Measurements from ENCODE around the gene KCNH8.
"Not testable (repeated sequence)": the region's sequence is repeated elsewhere in the genome, so short reads cannot be mapped to it uniquely, and the experiment has no call there.

KCNH8 gene

DNA sequence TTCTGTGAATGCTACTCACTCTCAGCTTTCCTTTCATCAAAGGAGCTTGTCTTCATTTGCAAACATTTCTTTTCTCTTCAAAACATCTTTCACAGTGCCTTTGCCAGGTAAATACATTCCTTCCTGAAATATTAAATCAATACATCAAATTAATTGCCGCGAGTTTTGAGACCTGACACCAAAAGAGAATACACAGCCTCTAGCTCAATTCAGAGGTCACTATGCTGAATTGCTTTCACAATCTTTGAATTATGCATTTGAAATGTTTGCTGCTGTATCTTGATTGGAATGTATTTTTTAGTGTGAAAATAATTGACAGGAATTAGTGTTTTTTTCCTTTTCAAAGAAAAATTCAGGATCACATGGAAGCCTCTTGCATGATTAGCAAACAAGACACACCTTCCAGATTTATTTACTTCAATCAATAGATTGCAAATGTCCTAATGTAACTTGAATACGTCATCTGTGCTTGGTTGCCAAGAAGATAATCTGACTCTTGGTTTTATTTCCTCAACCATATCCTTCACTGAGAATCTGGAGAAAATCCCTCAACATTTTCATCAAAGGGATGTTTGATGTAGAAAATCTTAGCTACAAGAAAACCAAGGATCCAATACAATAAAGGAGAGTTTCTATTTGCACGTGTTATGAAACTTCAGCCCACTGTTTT lies 83.6 kb downstream of the KCNH8 start:
- no peak overlapping the region for H3K4me3 ChIP-seq (ENCODE audit: low read depth, low read length)
- TF ChIP-seq, protein P1, sequence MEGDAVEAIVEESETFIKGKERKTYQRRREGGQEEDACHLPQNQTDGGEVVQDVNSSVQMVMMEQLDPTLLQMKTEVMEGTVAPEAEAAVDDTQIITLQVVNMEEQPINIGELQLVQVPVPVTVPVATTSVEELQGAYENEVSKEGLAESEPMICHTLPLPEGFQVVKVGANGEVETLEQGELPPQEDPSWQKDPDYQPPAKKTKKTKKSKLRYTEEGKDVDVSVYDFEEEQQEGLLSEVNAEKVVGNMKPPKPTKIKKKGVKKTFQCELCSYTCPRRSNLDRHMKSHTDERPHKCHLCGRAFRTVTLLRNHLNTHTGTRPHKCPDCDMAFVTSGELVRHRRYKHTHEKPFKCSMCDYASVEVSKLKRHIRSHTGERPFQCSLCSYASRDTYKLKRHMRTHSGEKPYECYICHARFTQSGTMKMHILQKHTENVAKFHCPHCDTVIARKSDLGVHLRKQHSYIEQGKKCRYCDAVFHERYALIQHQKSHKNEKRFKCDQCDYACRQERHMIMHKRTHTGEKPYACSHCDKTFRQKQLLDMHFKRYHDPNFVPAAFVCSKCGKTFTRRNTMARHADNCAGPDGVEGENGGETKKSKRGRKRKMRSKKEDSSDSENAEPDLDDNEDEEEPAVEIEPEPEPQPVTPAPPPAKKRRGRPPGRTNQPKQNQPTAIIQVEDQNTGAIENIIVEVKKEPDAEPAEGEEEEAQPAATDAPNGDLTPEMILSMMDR (IDR thresholded peaks at IDR 0.05; ENCODE audit: low read depth, low read length), result no peak
- no peak for TF ChIP-seq POLR2A (IDR thresholded peaks at IDR 0.05; ENCODE audit: extremely low read depth, insufficient read length)
- TF ChIP-seq, protein P2, sequence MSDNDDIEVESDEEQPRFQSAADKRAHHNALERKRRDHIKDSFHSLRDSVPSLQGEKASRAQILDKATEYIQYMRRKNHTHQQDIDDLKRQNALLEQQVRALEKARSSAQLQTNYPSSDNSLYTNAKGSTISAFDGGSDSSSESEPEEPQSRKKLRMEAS (IDR thresholded peaks at IDR 0.05; ENCODE audit: low read depth, low read length), result no peak
- no peak for TF ChIP-seq MYC (IDR thresholded peaks at IDR 0.05; ENCODE audit: low read depth, low read length)
- no peak for DNase-seq (ENCODE audit: low read depth)

DNA sequence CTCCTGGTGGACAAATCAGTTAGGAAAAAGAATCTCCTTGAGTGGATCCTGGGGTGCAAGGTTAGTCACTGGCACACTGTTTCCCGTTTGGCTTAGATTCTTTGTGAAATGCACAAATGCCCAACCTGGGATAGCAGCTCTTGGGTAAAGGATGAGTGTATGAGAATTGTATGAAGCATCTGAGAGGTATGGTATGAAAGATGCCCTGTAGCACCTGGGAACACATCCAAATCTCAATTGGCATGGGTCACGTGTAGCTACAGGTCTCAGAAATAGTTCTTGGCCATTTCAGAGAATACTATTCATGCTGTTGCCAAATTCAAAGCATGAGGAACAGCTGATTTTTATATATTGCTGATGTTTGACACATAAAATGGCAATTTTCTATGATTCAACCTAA lies 84.3 kb downstream of the KCNH8 start:
- no peak for DNase-seq (ENCODE audit: low read depth)
- TF ChIP-seq, protein P1 (IDR thresholded peaks at IDR 0.05; ENCODE audit: low read depth, low read length), result no peak
- TF ChIP-seq POLR2A (IDR thresholded peaks at IDR 0.05; ENCODE audit: extremely low read depth, insufficient read length), result no peak
- TF ChIP-seq, protein P2 (IDR thresholded peaks at IDR 0.05; ENCODE audit: low read depth, low read length), result no peak
- no peak for TF ChIP-seq MYC (IDR thresholded peaks at IDR 0.05; ENCODE audit: low read depth, low read length)
- no peak overlapping the region for H3K4me3 ChIP-seq (ENCODE audit: low read depth, low read length)

DNA sequence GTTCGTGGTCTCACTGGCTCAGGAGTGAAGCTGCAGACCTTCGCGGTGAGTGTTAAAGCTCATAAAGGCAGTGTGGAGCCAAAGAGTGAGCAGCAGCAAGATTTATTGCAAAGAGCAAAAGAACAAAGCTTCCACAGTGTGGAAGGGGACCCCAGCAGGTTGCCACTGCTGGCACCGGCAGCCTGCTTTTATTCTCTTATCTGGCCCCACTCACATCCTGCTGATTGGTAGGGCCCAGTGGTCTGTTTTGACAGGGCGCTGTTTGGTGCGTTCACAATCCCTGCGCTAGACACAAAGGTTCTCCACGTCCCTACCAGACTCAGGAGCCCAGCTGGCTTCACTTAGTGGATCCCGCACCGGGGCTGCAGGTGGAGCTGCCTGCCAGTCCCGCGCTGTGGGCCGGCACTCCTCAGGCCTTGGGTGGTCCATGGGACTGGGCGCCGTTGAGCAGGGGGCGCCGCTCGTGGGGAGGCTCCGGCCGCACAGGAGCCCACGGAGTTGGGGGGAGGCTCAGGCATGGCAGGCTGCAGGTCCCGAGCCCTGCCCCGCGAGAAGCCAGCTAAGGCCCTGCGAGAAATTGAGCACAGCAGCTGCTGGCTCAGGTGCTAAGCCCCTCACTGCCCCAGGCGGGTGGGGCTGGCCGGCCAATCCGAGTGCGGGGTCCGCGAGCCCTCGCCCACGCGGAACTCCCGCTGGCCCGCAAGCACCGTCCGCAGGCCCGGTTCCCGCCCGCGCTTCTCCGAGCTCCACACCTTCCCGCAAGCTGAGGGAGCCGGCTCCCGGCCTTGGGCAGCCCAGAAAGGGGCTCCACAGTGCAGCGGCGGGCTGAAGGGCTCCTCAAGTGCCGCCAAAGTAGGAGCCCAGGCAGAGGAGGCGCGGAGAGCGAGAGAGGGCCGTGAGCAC lies 85.8 kb downstream of the KCNH8 start:
- H3K4me3 ChIP-seq (ENCODE audit: low read depth, low read length); DNase-seq (ENCODE audit: low read depth): not testable (repeated sequence)

DNA sequence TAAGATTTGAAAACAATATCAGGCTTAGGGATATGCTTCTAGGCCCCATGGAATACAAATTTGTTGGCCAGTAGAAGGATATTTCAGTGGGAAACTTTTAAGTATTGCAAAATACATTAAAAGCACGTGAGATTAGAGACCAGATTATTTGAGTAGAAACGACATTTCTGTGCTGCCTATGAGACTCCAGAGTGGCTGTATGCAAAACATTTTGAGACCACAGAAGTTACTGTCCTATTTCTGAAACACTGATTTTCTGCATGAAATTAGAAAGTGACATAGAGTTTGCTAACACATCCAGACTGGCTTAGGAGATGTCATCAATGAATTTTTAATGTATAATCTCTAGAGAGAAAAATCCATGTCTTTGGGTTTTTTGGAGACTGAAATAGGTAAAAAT lies 99.8 kb downstream of the KCNH8 start:
- DNase-seq (ENCODE audit: low read depth), result no peak
- TF ChIP-seq POLR2A (IDR thresholded peaks at IDR 0.05; ENCODE audit: extremely low read depth, insufficient read length) (no peak), MYC (IDR thresholded peaks at IDR 0.05; ENCODE audit: low read depth, low read length) (no peak)
- TF ChIP-seq, protein P1 (IDR thresholded peaks at IDR 0.05; ENCODE audit: low read depth, low read length), result no peak
- TF ChIP-seq, protein P2 (IDR thresholded peaks at IDR 0.05; ENCODE audit: low read depth, low read length), result no peak

DNA sequence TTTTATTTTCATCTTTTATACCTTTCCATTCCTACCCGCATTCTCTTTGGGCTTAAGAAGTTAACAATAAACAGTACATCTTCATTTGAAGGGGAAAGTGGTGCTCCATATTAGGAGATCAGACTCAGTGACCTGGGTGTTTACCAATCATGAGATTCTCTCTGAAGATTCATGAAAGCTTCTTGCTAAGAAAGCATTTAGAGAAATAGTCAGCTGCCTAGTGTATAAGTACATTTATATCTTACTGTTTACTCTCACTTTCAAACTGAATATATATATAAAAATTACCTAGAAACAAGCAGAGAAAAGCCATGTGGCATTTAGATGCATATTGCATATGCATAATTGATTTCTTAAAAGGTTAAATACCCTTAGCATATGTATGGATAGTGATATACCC lies 100.5 kb downstream of the KCNH8 start:
- no peak for TF ChIP-seq MYC (IDR thresholded peaks at IDR 0.05; ENCODE audit: low read depth, low read length)
- TF ChIP-seq POLR2A (IDR thresholded peaks at IDR 0.05; ENCODE audit: extremely low read depth, insufficient read length), result no peak
- TF ChIP-seq, protein P1 (IDR thresholded peaks at IDR 0.05; ENCODE audit: low read depth, low read length), result no peak
- TF ChIP-seq, protein P2 (IDR thresholded peaks at IDR 0.05; ENCODE audit: low read depth, low read length), result no peak
- H3K4me3 ChIP-seq (ENCODE audit: low read depth, low read length), result no peak overlapping the region
- DNase-seq (ENCODE audit: low read depth), result no peak

More for the DNA sequence above, 99.8 kb downstream of the KCNH8 start:
- no peak overlapping the region for H3K4me3 ChIP-seq (ENCODE audit: low read depth, low read length)

DNA sequence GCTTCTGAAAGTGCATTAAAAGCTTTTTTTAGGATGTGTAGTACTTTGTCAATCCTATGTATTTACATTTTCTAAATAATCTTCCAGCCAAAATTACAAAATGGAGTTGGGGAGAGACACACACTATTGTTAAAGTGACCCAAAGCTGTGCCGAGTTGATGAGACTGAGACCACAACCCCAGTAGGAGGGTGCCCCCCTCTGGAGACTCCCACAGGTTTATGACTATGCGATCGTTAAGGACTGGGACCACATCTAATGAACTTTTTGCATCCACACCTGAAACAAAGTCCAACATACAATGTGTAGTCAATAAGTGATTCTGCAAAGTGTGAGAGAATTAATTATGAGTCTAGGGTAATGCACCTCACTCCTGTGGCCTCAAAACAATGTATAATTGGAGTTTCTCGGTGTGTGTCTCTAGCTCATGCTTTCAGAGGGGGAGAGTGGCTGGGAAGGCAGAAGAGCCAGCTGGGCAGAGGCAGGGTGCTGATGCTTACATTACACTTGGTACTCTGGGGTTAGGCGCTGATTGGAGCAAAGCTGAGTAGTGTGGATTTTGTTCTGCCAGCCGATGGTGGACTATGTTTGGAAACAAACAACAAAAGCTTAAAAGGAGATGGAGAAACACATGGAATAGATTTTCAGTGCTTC lies 102.8 kb downstream of the KCNH8 start:
- DNase-seq (ENCODE audit: low read depth), result peak; percentile 9
- no peak overlapping the region for H3K4me3 ChIP-seq (ENCODE audit: low read depth, low read length)
- TF ChIP-seq MYC (IDR thresholded peaks at IDR 0.05; ENCODE audit: low read depth, low read length), result no peak
- TF ChIP-seq, protein P2 (IDR thresholded peaks at IDR 0.05; ENCODE audit: low read depth, low read length), result no peak
- TF ChIP-seq, protein P1 (IDR thresholded peaks at IDR 0.05; ENCODE audit: low read depth, low read length), result no peak
- TF ChIP-seq POLR2A (IDR thresholded peaks at IDR 0.05; ENCODE audit: extremely low read depth, insufficient read length), result no peak
